ENCODE measurements around the gene PAQR4.

PAQR4 gene

DNA sequence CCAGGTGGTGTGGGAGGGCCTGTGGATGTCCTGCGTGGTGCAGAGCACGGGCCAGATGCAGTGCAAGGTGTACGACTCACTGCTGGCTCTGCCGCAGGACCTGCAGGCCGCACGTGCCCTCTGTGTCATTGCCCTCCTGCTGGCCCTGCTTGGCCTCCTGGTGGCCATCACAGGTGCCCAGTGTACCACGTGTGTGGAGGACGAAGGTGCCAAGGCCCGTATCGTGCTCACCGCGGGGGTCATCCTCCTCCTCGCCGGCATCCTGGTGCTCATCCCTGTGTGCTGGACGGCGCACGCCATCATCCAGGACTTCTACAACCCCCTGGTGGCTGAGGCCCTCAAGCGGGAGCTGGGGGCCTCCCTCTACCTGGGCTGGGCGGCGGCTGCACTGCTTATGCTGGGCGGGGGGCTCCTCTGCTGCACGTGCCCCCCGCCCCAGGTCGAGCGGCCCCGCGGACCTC, 44.4 kb downstream of the PAQR4 start:
- H4K8ac ChIP-seq (ENCODE audit: low read depth, low read length) = no peak overlapping the region
- H2AK5ac ChIP-seq (ENCODE audit: low read length) = no peak overlapping the region
- H3K27me3 ChIP-seq (ENCODE audit: insufficient read depth, low read length, poor library complexity) = no peaks in the 10 kb centered on the region
- H3K18ac ChIP-seq (ENCODE audit: low read length) = no peak overlapping the region
- no peak overlapping the region for H2BK15ac ChIP-seq (replicated peaks; ENCODE audit: low read depth)
- no peak overlapping the region for H2BK120ac ChIP-seq (ENCODE audit: low read depth, low read length)
- DNase-seq = no peak
- peaks cover 2% of the 10 kb centered on the region for H3K36me3 ChIP-seq (ENCODE audit: control insufficient read depth, insufficient read depth, low read length)
- peaks cover 17% of the 10 kb centered on the region for H3K79me2 ChIP-seq (ENCODE audit: control insufficient read depth, insufficient read depth, low read length)
- H2BK5ac ChIP-seq (ENCODE audit: low read length) = no peak overlapping the region
- H3K4me2 ChIP-seq (ENCODE audit: low read length) = no peak overlapping the region
- H3K27ac ChIP-seq (ENCODE audit: low read depth, low read length) = no peak overlapping the region
- peaks cover 3% of the 10 kb centered on the region for H3K79me1 ChIP-seq (ENCODE audit: low read length)
- H3K23ac ChIP-seq (ENCODE audit: low read length) = no peak overlapping the region
- H3K9ac ChIP-seq (ENCODE audit: low read length) = no peak overlapping the region
- no peak overlapping the region for H4K5ac ChIP-seq (ENCODE audit: low read length)
- H3K4me3 ChIP-seq (ENCODE audit: low read length) = no peak overlapping the region
- WGBS (ENCODE audit: extremely low coverage, insufficient coverage, low lambda C conversion rate) = no CpG with 5 or more reads among the region's 27 CpGs
- no peak overlapping the region for H3K4ac ChIP-seq (ENCODE audit: low read depth, low read length)
- H3K4me1 ChIP-seq (ENCODE audit: control insufficient read depth, low read depth, low read length) = peaks cover 3% of the 10 kb centered on the region
- H3K56ac ChIP-seq (ENCODE audit: low read length) = no peak overlapping the region

DNA sequence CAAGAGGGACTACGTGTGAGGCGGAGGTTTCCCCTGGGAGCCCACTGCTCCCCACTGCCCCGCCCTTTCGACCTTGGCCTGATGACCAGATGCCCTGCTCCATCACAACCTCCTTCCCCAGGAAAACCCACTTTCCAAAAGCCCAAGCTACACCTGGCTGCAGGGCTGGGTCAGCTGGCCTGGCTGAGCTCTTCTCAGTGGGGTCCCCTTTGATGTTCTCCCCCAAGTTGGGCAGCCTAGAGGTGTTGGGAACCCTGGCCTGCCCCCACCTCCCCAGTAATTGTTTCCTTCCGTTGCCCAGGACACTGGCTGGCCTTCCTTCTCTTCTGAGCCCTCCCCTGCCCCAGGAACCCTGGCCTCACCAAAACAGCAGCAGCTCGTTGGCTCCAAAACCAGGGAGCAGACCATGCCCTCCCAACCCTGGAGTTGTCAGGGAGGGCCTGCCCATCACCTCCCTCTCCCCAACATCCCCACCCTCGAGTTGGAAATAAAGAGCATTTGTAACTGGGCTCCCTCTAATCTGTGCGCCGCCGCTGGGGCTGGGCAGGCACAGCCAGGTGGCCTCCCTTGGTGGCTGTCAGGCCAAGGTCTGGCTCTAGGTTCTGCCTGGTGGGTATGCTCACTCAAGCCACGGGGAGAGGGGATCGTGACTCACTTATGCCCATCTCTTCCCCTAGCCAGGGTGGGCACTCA, 45.0 kb downstream of the PAQR4 start:
- DNase-seq = no peak
- Histone ChIP-seq H2BK120ac (ENCODE audit: low read depth, low read length) (no peak overlapping the region), H3K36me3 (ENCODE audit: control insufficient read depth, insufficient read depth, low read length) (peaks cover 2% of the 10 kb centered on the region), H3K27me3 (ENCODE audit: insufficient read depth, low read length, poor library complexity) (no peaks in the 10 kb centered on the region), H3K4me2 (ENCODE audit: low read length) (no peak overlapping the region), H2BK5ac (ENCODE audit: low read length) (no peak overlapping the region), H2BK15ac (replicated peaks; ENCODE audit: low read depth) (no peak overlapping the region), H3K23ac (ENCODE audit: low read length) (no peak overlapping the region), H3K4me1 (ENCODE audit: control insufficient read depth, low read depth, low read length) (no peaks in the 10 kb centered on the region), H3K79me2 (ENCODE audit: control insufficient read depth, insufficient read depth, low read length) (peaks cover 17% of the 10 kb centered on the region), H2AK5ac (ENCODE audit: low read length) (no peak overlapping the region), H3K9ac (ENCODE audit: low read length) (no peak overlapping the region), H3K27ac (ENCODE audit: low read depth, low read length) (no peak overlapping the region), H4K8ac (ENCODE audit: low read depth, low read length) (no peak overlapping the region), H4K5ac (ENCODE audit: low read length) (no peak overlapping the region), H3K79me1 (ENCODE audit: low read length) (peaks cover 3% of the 10 kb centered on the region), H3K18ac (ENCODE audit: low read length) (no peak overlapping the region), H3K4me3 (ENCODE audit: low read length) (no peak overlapping the region), H3K4ac (ENCODE audit: low read depth, low read length) (no peak overlapping the region), H3K56ac (ENCODE audit: low read length) (no peak overlapping the region)
- no CpG with 5 or more reads among the region's 12 CpGs for WGBS (ENCODE audit: extremely low coverage, insufficient coverage, low lambda C conversion rate)

DNA sequence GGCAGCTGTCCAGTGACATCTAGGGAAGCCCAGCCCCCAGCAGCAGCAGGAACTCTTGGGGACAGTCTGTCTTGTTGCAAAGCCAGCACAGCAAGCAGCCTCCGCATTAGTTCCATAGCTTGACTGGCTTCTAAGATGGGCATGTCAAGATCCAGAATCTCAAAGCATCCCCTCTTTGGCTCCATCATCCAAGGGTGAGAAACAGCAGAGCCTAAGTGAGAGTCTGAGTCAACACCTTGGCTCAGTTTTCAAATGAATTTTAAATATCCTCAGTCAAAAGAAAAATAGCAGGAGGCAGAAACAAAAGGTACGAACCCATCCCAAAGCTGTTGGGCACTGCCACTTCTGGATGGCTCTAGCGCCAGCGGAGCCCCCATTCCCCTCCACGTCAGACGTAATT, 45.8 kb downstream of the PAQR4 start:
- no peak overlapping the region for H2BK15ac ChIP-seq (replicated peaks; ENCODE audit: low read depth)
- no peak overlapping the region for H2BK120ac ChIP-seq (ENCODE audit: low read depth, low read length)
- no peak overlapping the region for H3K18ac ChIP-seq (ENCODE audit: low read length)
- H4K8ac ChIP-seq (ENCODE audit: low read depth, low read length) = no peak overlapping the region
- H3K4me2 ChIP-seq (ENCODE audit: low read length) = no peak overlapping the region
- H3K36me3 ChIP-seq (ENCODE audit: control insufficient read depth, insufficient read depth, low read length) = peaks cover 2% of the 10 kb centered on the region
- H3K27me3 ChIP-seq (ENCODE audit: insufficient read depth, low read length, poor library complexity) = no peaks in the 10 kb centered on the region
- H3K4me3 ChIP-seq (ENCODE audit: low read length) = no peak overlapping the region
- peaks cover 17% of the 10 kb centered on the region for H3K79me2 ChIP-seq (ENCODE audit: control insufficient read depth, insufficient read depth, low read length)
- peaks cover 3% of the 10 kb centered on the region for H3K79me1 ChIP-seq (ENCODE audit: low read length)
- H3K27ac ChIP-seq (ENCODE audit: low read depth, low read length) = no peak overlapping the region
- H4K5ac ChIP-seq (ENCODE audit: low read length) = no peak overlapping the region
- no peaks in the 10 kb centered on the region for H3K4me1 ChIP-seq (ENCODE audit: control insufficient read depth, low read depth, low read length)
- H3K9ac ChIP-seq (ENCODE audit: low read length) = no peak overlapping the region
- H3K56ac ChIP-seq (ENCODE audit: low read length) = no peak overlapping the region
- no peak overlapping the region for H3K23ac ChIP-seq (ENCODE audit: low read length)
- H2AK5ac ChIP-seq (ENCODE audit: low read length) = no peak overlapping the region
- H3K4ac ChIP-seq (ENCODE audit: low read depth, low read length) = no peak overlapping the region
- no CpG with 5 or more reads among the region's 6 CpGs for WGBS (ENCODE audit: extremely low coverage, insufficient coverage, low lambda C conversion rate)
- no peak overlapping the region for H2BK5ac ChIP-seq (ENCODE audit: low read length)
- DNase-seq = no peak

DNA sequence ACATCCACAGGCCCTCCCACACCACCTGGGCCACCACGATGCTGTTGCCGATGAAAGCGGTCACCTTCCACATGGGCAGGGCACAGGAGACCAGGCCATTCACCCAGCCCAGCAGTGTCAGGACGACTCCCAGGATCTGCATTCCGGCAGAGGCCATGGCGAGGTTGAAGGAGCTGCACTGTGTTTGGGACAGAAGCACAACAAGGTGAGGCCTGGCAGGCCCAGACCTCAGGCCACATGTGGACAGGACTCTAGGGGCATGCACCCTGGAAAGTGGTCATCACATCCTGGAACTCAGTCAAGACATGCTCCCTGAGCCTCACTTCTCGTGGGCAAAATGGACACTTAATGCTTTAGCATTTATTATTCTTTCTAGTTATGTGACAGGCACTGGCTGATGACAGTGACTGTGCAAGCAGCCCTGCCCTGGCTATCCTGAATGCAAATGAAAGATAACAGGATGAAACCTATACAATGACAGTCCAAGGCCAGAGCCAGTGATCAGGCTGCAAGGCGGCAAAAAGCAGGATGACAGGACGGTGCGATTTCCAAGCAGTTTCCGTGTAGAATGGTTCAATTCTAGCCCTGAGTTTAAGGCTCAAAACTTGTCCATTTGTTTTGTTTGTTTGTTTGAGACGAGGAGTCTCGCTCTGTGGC, 46.8 kb downstream of the PAQR4 start:
- no peak for DNase-seq
- no peak overlapping the region for H3K23ac ChIP-seq (ENCODE audit: low read length)
- no peak overlapping the region for H2AK5ac ChIP-seq (ENCODE audit: low read length)
- peak overlapping the region; percentile 9 for H3K9ac ChIP-seq (ENCODE audit: low read length)
- no peak overlapping the region for H3K18ac ChIP-seq (ENCODE audit: low read length)
- no peak overlapping the region for H3K4me3 ChIP-seq (ENCODE audit: low read length)
- no peak overlapping the region for H2BK120ac ChIP-seq (ENCODE audit: low read depth, low read length)
- no peak overlapping the region for H3K4me2 ChIP-seq (ENCODE audit: low read length)
- no peaks in the 10 kb centered on the region for H3K4me1 ChIP-seq (ENCODE audit: control insufficient read depth, low read depth, low read length)
- no peak overlapping the region for H2BK15ac ChIP-seq (replicated peaks; ENCODE audit: low read depth)
- H4K5ac ChIP-seq (ENCODE audit: low read length) = no peak overlapping the region
- no peak overlapping the region for H3K4ac ChIP-seq (ENCODE audit: low read depth, low read length)
- no CpG with 5 or more reads among the region's 13 CpGs for WGBS (ENCODE audit: extremely low coverage, insufficient coverage, low lambda C conversion rate)
- no peaks in the 10 kb centered on the region for H3K27me3 ChIP-seq (ENCODE audit: insufficient read depth, low read length, poor library complexity)
- H4K8ac ChIP-seq (ENCODE audit: low read depth, low read length) = no peak overlapping the region
- H3K79me2 ChIP-seq (ENCODE audit: control insufficient read depth, insufficient read depth, low read length) = peaks cover 21% of the 10 kb centered on the region
- no peak overlapping the region for H3K27ac ChIP-seq (ENCODE audit: low read depth, low read length)
- peaks cover 3% of the 10 kb centered on the region for H3K79me1 ChIP-seq (ENCODE audit: low read length)
- H2BK5ac ChIP-seq (ENCODE audit: low read length) = no peak overlapping the region
- no peak overlapping the region for H3K56ac ChIP-seq (ENCODE audit: low read length)
- peaks cover 2% of the 10 kb centered on the region for H3K36me3 ChIP-seq (ENCODE audit: control insufficient read depth, insufficient read depth, low read length)

DNA sequence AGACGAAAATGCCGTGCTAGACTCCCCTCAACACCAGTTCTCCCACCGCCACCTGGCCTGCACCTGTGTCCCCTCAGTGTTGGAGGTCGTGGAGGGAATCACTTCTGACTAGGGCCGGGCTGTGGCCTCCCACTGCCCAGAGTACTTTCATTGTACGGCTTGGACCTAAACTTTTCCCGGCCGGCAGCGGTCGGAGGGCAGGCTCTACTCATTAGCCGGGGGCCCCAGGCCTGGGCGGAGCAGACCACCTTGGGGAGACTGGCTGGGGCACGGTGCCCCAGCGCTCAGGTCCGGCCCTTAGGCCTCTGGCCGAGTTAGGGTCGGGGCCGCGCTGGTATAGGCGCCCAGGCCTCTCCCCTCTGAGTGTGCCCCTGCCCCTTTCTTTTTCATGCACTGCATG, 48.2 kb downstream of the PAQR4 start:
- Histone ChIP-seq H3K4ac (ENCODE audit: low read depth, low read length) (peak overlapping the region; percentile 93), H3K79me1 (ENCODE audit: low read length) (peaks cover 3% of the 10 kb centered on the region), H3K36me3 (ENCODE audit: control insufficient read depth, insufficient read depth, low read length) (peaks cover 2% of the 10 kb centered on the region), H3K9ac (ENCODE audit: low read length) (peak overlapping the region; percentile 98), H3K27ac (ENCODE audit: low read depth, low read length) (peak overlapping the region; percentile 60), H3K4me3 (ENCODE audit: low read length) (peak overlapping the region; percentile 89), H3K79me2 (ENCODE audit: control insufficient read depth, insufficient read depth, low read length) (peaks cover 21% of the 10 kb centered on the region), H4K8ac (ENCODE audit: low read depth, low read length) (no peak overlapping the region), H3K4me2 (ENCODE audit: low read length) (peak overlapping the region; percentile 94), H3K4me1 (ENCODE audit: control insufficient read depth, low read depth, low read length) (peaks cover 3% of the 10 kb centered on the region), H3K56ac (ENCODE audit: low read length) (peak overlapping the region; percentile 97), H2BK120ac (ENCODE audit: low read depth, low read length) (no peak overlapping the region), H2BK5ac (ENCODE audit: low read length) (peak overlapping the region; percentile 76), H3K23ac (ENCODE audit: low read length) (peak overlapping the region; percentile 29), H2AK5ac (ENCODE audit: low read length) (peak overlapping the region; percentile 69), H2BK15ac (replicated peaks; ENCODE audit: low read depth) (no peak overlapping the region), H3K18ac (ENCODE audit: low read length) (peak overlapping the region; percentile 70), H4K5ac (ENCODE audit: low read length) (no peak overlapping the region), H3K27me3 (ENCODE audit: insufficient read depth, low read length, poor library complexity) (no peaks in the 10 kb centered on the region)
- no CpG with 5 or more reads among the region's 20 CpGs for WGBS (ENCODE audit: extremely low coverage, insufficient coverage, low lambda C conversion rate)
- no peak for DNase-seq

Measured in mesendoderm (in vitro differentiated cells).